ENCODE results near the gene RABIF.

GRCh38 chr1:202926581-202927491, 37.9 kb upstream of the RABIF start, which contains the start of gene KLHL12:
- no peak for TF ChIP-seq CSDC2 (CRISPR knock-in tag; IDR thresholded peaks at IDR 0.05)
- no peak for TF ChIP-seq CREB5 (CRISPR knock-in tag; IDR thresholded peaks at IDR 0.05; ENCODE audit: low read depth)
- no peak for TF ChIP-seq ZFP3 (CRISPR knock-in tag; IDR thresholded peaks at IDR 0.05)
- no peak for TF ChIP-seq RARB (CRISPR knock-in tag; IDR thresholded peaks at IDR 0.05)
- TF ChIP-seq TSHZ2 (CRISPR knock-in tag; IDR thresholded peaks at IDR 0.05), result no peak
- TF ChIP-seq PATZ1 (CRISPR knock-in tag; IDR thresholded peaks at IDR 0.05; ENCODE audit: borderline replicate concordance), result no peak
- TF ChIP-seq PPARA (CRISPR knock-in tag; IDR thresholded peaks at IDR 0.05; ENCODE audit: borderline replicate concordance), result no peak
- no peak; the same call in 1 of the 2 replicates for TF ChIP-seq TCF4 (CRISPR knock-in tag; IDR thresholded peaks at IDR 0.05; ENCODE audit: borderline replicate concordance)
- no peak; the same call in 1 of the 2 replicates for TF ChIP-seq ZNF8 (CRISPR knock-in tag; IDR thresholded peaks at IDR 0.05)
- TF ChIP-seq ZNF70 (CRISPR knock-in tag; IDR thresholded peaks at IDR 0.05), result no peak
- TF ChIP-seq SNAI2 (CRISPR knock-in tag; IDR thresholded peaks at IDR 0.05), result no peak
